Heart left ventricle (tissue), 16 donors: ENCODE results near the gene CRB1. TPM values are rescaled to one million over a fixed set of nuclear protein-coding genes. Genes with fewer than 3 reads are reported as not detected.

Source experiments
- ATAC-seq, 4 donors: fragments of 200-7000 bp; cut with Tn5 transposase; one replicate each; pipeline ENCODE4 v1.9.1; 2020 to 2022; ENCODE audit warnings: moderate library complexity in 4 of 4, mild to moderate bottlenecking in 3 of 4, moderate number of reproducible peaks in 1 of 4
- DNase-seq, 5 donors: peaks; one replicate each; pipeline ENCODE4 v3.0.0-alpha.2; 2020
- H3K27ac ChIP-seq, 12 donors: fragments of 200-600 bp; sonication (generic) in 4 of 12; one replicate each; pipeline versions ENCODE4 v1.5.0 to v1.8.0; 2016 to 2022; ENCODE audit warnings: mild to moderate bottlenecking in 2 of 12
- H3K27me3 ChIP-seq, 9 donors: fragments of 200-600 bp; sonication (generic) in 2 of 9; one replicate each; pipeline versions ENCODE4 v1.5.1 to v1.8.0; 2016 to 2022; ENCODE audit warnings: mild to moderate bottlenecking in 3 of 9
- H3K36me3 ChIP-seq, 9 donors: fragments of 200-600 bp; sonication (generic) in 2 of 9; one replicate each; pipeline versions ENCODE4 v1.5.0 to v1.8.0; 2018 to 2022; ENCODE audit warnings: mild to moderate bottlenecking in 2 of 9
- H3K4me1 ChIP-seq, 12 donors: fragments of 200-600 bp; sonication (generic) in 4 of 12; one replicate each; pipeline versions ENCODE4 v1.5.0 to v1.8.0; 2016 to 2022; ENCODE audit warnings: mild to moderate bottlenecking in 3 of 12
- H3K4me3 ChIP-seq, 12 donors: fragments of 200-600 bp; sonication (generic) in 4 of 12; one replicate each; pipeline versions ENCODE4 v1.5.0 to v1.8.0; 2017 to 2022; ENCODE audit warnings: mild to moderate bottlenecking in 9 of 12, moderate library complexity in 4 of 12
- H3K9me3 ChIP-seq, 12 donors: fragments of 200-600 bp; sonication (generic) in 4 of 12; one replicate each; pipeline versions ENCODE4 v1.5.0 to v1.8.0; 2016 to 2022; ENCODE audit warnings: mild to moderate bottlenecking in 1 of 12
- POLR2A ChIP-seq, 2 donors: fragments of 450-650 bp; IDR thresholded peaks; one replicate each; pipeline ENCODE4 v1.6.1; 2017; ENCODE audit warnings: antibody characterized with exemption in 2 of 2, mild to moderate bottlenecking in 2 of 2, moderate library complexity in 2 of 2
- WGBS, 4 donors: extraction: QIAGEN DNeasy Blood & Tissue Kit in 2 of 4; methylation state at CpG; one replicate each; pipeline versions ENCODE4 v1.1.5 to v1.1.7; 2013 to 2018; 5-methylcytosine and 5-hydroxymethylcytosine counted together
- intact Hi-C, 10 donors: fragments of 100-400 bp; cut with DNase I; formaldehyde crosslinking; loops; one replicate each; pipeline versions ENCODE4 v1.11.1 to v1.14.2; 2022
- polyA plus RNA-seq, 2 donors: library from polyadenylated mRNA; stranded (reverse); fragments of 200-250 nt; gene quantifications; one replicate each; pipeline ENCODE4 v1.2.3, GENCODE V29; 2013
- total RNA-seq, 9 donors: library from RNA; depleted of rRNA in 2 of 9; stranded (reverse); fragments of >200 nt in 2 of 9; fragmentation: NEBNext Ultra II Directional in 3 of 9; extraction: Animal tissue kit (Norgen Biotek cat#: 25700) in 3 of 9; gene quantifications; one replicate each; pipeline versions ENCODE4 v1.1.0 to v1.2.4, GENCODE V29; 2016 to 2023
- TF ChIP-seq, protein P1 (sequence below), 12 donors: fragments of 200-600 bp; sonication (generic) in 4 of 12; IDR thresholded peaks; one replicate each; pipeline versions ENCODE4 v1.5.0 to v1.8.0; 2018 to 2022; ENCODE audit warnings: antibody characterized with exemption in 12 of 12, mild to moderate bottlenecking in 5 of 12
- donor health status: ischemic (EF 13 %, LVEDD 7.1; RV severe dilation, severe dysfunction).
- donor health status: healthy with polysubstance abuse.
- donor health status: DM: no; HTN: yes; CAD: no.
- donor health status: DM: no; HTN: no; CAD: no.
- donor health status: ischemic (EF 25% LVEDD 6.9; RV normal size, moderate dysfunction).
- donor health status: ischemic (EF 25% LVEDD 5.7; RV mildly dilated, moderate dysfunction).
- donor health status: healthy.
- donor health status: DM: yes; HTN: yes; CAD: no.
- donor health status: ischemic (EF 35%, LVEDD 5.7; RV mildly dilated, moderate dysfunction).
- donor health status: nonischemic (EF 11% LVEDD 7.7; RV severe dilation, severe dysfunction).
- donor health status: DM: yes; HTN: yes; CAD: no.
- donor health status: PGD.
- donor health status: ischemic (EF 29% LVEDD 5.4; RV normal size, mild dysfunction).
- donor health status: nonischemic (EF 23%, LVEDD 6.1; RV moderate dilation, normal function).

CRB1 gene
- total and polyA plus RNA-seq, 11 donors = 0.06 to 0.56 (median 0.29) TPM; not detected in 2

DNA sequence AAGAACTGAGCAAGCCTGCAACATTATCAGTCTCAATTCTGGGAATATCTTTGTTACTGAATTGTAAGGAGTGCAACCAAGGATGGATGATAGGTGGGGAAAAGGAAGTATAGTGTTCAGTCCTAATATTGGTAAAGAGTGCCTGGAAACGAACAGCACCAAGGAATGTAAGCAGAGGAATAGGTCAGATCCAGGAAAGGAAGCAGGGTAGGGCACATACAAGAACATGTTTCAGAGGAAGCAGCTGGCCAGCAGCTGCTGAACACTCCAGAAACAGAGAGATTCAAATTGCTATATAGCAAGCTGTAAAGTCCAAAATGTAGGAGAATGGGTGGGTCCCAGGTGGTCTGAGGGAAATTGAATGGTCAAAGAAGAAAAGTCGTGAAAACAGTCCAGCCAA, 37.9 kb downstream of the CRB1 start:
- 37 to 55% (median 45%) methylated on average over 2 of the region's 2 CpGs for WGBS, 4 donors
- Histone ChIP-seq H3K4me3 (no peak overlapping the region), H3K27me3 (no peaks in the 10 kb centered on the region), H3K9me3 (no peaks in the 10 kb centered on the region), H3K27ac (no peak overlapping the region), H3K4me1 (no peaks in the 10 kb centered on the region), H3K36me3 (no peaks in the 10 kb centered on the region)
- intact Hi-C loops = no loop called here
- no peak for TF ChIP-seq POLR2A (IDR thresholded peaks at IDR 0.05)
- TF ChIP-seq, protein P1, sequence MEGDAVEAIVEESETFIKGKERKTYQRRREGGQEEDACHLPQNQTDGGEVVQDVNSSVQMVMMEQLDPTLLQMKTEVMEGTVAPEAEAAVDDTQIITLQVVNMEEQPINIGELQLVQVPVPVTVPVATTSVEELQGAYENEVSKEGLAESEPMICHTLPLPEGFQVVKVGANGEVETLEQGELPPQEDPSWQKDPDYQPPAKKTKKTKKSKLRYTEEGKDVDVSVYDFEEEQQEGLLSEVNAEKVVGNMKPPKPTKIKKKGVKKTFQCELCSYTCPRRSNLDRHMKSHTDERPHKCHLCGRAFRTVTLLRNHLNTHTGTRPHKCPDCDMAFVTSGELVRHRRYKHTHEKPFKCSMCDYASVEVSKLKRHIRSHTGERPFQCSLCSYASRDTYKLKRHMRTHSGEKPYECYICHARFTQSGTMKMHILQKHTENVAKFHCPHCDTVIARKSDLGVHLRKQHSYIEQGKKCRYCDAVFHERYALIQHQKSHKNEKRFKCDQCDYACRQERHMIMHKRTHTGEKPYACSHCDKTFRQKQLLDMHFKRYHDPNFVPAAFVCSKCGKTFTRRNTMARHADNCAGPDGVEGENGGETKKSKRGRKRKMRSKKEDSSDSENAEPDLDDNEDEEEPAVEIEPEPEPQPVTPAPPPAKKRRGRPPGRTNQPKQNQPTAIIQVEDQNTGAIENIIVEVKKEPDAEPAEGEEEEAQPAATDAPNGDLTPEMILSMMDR (IDR thresholded peaks at IDR 0.05) = no peak
- ATAC-seq = no peak
- DNase-seq = no peak

DNA sequence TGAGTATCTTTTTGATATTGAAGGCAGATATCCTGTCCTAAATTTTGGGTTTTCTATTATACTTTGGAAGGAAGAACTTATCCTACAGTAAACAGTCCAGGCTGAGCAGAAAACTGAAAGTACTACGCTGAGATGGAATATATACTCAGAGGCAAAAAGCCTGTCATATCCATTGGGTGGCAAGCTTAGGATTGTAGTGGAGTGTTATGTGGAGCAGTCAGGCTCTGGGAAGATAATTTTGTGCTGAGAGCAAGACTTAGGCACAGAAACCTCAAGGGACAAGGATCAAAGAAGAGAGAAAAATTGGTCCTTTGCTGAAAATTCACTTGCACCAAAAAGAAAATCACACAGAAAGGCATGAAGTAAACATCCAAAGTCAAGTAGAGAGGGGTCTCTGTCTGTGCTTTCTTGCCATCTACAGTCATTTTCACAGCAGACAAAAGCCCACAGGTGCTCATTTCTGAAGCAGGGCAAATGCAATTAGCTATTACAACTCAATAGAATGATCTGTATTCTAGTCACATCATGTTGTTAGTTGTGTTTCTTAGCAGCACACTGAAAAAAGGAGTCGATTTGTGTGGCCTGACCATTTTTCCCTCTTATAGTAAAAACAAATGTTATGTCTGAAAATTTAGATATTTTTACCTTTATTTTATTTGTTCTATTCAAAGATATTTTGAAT, 38.5 kb downstream of the CRB1 start:
- no peak overlapping the region for H3K27ac ChIP-seq
- intact Hi-C loops = no loop called here
- ATAC-seq (no peak), DNase-seq (no peak)
- H3K27me3 ChIP-seq = no peaks in the 10 kb centered on the region
- no peak for TF ChIP-seq POLR2A (IDR thresholded peaks at IDR 0.05)
- TF ChIP-seq, protein P1 (IDR thresholded peaks at IDR 0.05) = no peak
- no peaks in the 10 kb centered on the region for H3K4me1 ChIP-seq
- no peaks in the 10 kb centered on the region for H3K9me3 ChIP-seq
- no peaks in the 10 kb centered on the region for H3K36me3 ChIP-seq
- WGBS, 4 donors = 76 to 84% (median 77%) methylated on average over 2 of the region's 2 CpGs
- H3K4me3 ChIP-seq = no peak overlapping the region

DNA sequence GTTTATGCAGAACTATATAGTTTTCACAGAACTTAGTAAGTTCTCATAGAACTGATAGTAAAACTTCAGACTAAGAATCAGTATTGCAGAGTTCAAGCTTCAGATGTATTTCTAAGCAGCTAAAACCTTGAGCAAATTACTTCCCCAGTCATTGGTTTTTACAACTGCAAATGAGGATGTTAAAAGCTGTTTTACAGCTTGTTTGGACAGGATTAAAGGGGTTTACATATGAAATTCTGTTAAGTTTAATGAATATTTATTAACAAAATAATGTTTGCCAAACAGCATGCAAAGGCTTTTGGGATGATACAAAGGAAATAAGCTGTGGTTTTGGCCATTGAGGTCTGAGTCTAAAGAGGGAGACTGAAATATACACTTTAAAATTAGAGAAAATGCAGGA, 39.1 kb downstream of the CRB1 start:
- intact Hi-C loops = no loop called here
- DNase-seq = no peak
- Histone ChIP-seq H3K9me3 (no peaks in the 10 kb centered on the region), H3K27me3 (no peaks in the 10 kb centered on the region), H3K4me3 (no peak overlapping the region), H3K27ac (no peak overlapping the region), H3K36me3 (no peaks in the 10 kb centered on the region), H3K4me1 (no peaks in the 10 kb centered on the region)
- ATAC-seq = no peak
- no peak for TF ChIP-seq POLR2A (IDR thresholded peaks at IDR 0.05)
- TF ChIP-seq, protein P1 (IDR thresholded peaks at IDR 0.05) = no peak

DNA sequence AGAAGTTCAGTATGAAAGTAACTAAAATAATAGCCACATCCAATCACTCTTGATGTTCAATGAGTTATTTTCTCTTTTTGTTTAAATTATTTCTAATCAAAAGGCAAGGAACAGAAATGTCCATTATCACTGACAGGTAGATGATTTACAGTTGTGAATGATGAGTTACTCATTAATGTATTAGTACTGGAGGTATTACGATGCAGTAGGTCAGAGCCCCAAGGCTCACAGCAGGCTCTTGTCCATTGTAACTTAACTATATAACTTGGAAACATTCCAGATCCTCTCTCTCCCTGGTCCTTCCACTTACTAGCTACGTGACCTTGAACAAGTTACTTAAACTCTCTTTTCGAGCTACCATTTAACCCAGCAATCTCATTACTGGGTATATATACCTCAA, 39.5 kb downstream of the CRB1 start:
- H3K4me3 ChIP-seq = no peak overlapping the region
- H3K9me3 ChIP-seq = no peaks in the 10 kb centered on the region
- TF ChIP-seq, protein P1 (IDR thresholded peaks at IDR 0.05) = no peak
- TF ChIP-seq POLR2A (IDR thresholded peaks at IDR 0.05) = no peak
- H3K27me3 ChIP-seq = no peaks in the 10 kb centered on the region
- H3K36me3 ChIP-seq = no peaks in the 10 kb centered on the region
- 71 to 75% (median 74%) methylated on average over 3 of the region's 3 CpGs for WGBS, 4 donors
- DNase-seq (no peak), ATAC-seq (no peak)
- H3K27ac ChIP-seq = no peak overlapping the region
- intact Hi-C loops = no loop called here
- no peaks in the 10 kb centered on the region for H3K4me1 ChIP-seq
